Ascending aorta (tissue), 2 donors: Measurements from ENCODE around the gene ARHGAP15. TPM values are rescaled to one million over a fixed set of nuclear protein-coding genes. Genes with fewer than 3 reads are reported as not detected.

ENCODE experiments used
- DNase-seq, 2 donors: peaks; one replicate each; pipeline ENCODE4 v3.0.0-alpha.2; 2019; ENCODE audit warnings: low spot score in 2 of 2
- H3K27ac ChIP-seq, 2 donors: fragments of 200-600 bp; sonication (generic); one replicate each; pipeline ENCODE4 v1.5.1; 2016 to 2017; ENCODE audit warnings: mild to moderate bottlenecking in 1 of 2
- H3K27me3 ChIP-seq: fragments of 200-600 bp; sonication (generic); one replicate; pipeline ENCODE4 v1.5.1; 2017
- H3K36me3 ChIP-seq, 2 donors: fragments of 200-600 bp; sonication (generic); one replicate each; pipeline ENCODE4 v1.5.1; 2016
- H3K4me1 ChIP-seq, 2 donors: fragments of 200-600 bp; sonication (generic); one replicate each; pipeline ENCODE4 v1.5.1; 2016 to 2017; ENCODE audit warnings: mild to moderate bottlenecking in 1 of 2
- H3K4me3 ChIP-seq, 2 donors: fragments of 200-600 bp; sonication (generic); one replicate each; pipeline ENCODE4 v1.5.1; 2016 to 2017; ENCODE audit warnings: mild to moderate bottlenecking in 1 of 2
- H3K9me3 ChIP-seq, 2 donors: fragments of 200-600 bp; sonication (generic); one replicate each; pipeline ENCODE4 v1.5.1; 2016
- intact Hi-C: fragments of 100-400 bp; cut with DNase I; formaldehyde crosslinking; loops from one replicate; pipeline ENCODE4 v1.15.1; 2023
- total RNA-seq: library from RNA; depleted of rRNA; stranded (reverse); fragments of >200 nt; gene quantifications from one replicate; pipeline ENCODE4 v1.1.0, GENCODE V29; 2016
- TF ChIP-seq, protein P1 (sequence below), 3 experiments: fragments of 200-600 bp in 2 of 3; fragments of 450-650 bp in 1 of 3; sonication (generic) in 2 of 3; IDR thresholded peaks; one replicate each; pipeline ENCODE4 v1.5.1; 2016 to 2019; ENCODE audit warnings: antibody characterized with exemption in 3 of 3, mild to moderate bottlenecking in 1 of 3, moderate library complexity in 1 of 3

ARHGAP15 gene
- total RNA-seq, 1 donor from 2014 or later = 1.4 TPM

DNA sequence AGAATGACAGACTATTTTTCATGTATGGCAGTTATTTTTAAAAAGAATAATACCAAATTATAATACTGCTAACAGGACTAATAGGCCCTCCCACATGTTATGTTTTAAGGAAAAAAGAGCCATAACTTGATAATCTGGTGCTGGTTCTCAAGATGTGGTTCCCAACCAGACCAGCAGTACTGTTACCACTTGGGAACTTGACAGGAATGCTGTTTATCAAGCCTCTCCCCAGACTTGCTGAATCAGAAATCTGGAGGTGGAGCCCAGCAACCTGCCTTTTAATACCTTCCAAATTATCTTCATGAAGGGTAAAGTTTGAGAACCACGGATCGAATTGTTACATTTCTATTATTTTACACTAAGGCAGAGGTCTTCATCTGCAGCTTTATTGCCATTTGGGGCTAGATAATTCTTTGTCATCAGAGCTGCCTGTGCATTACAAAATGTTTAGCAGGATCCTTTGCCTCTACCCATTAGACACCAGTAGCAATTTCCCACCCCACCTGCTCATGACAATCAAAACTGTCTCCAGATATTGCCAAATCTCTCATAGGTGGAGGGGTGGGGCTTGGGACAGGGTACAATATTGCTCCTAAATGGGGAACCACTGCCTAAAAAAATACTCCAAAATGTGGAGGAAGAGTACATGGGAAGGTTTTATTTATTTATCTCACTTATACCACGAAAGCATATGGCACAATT is 629.6 kb downstream of the ARHGAP15 start:
- H3K27ac ChIP-seq = no peak overlapping the region
- H3K27me3 ChIP-seq = no peaks in the 10 kb centered on the region
- H3K4me1 ChIP-seq = no peaks in the 10 kb centered on the region
- no peaks in the 10 kb centered on the region for H3K9me3 ChIP-seq
- DNase-seq = no peak
- H3K36me3 ChIP-seq = no peaks in the 10 kb centered on the region
- intact Hi-C loops = no loop called here
- TF ChIP-seq, protein P1, sequence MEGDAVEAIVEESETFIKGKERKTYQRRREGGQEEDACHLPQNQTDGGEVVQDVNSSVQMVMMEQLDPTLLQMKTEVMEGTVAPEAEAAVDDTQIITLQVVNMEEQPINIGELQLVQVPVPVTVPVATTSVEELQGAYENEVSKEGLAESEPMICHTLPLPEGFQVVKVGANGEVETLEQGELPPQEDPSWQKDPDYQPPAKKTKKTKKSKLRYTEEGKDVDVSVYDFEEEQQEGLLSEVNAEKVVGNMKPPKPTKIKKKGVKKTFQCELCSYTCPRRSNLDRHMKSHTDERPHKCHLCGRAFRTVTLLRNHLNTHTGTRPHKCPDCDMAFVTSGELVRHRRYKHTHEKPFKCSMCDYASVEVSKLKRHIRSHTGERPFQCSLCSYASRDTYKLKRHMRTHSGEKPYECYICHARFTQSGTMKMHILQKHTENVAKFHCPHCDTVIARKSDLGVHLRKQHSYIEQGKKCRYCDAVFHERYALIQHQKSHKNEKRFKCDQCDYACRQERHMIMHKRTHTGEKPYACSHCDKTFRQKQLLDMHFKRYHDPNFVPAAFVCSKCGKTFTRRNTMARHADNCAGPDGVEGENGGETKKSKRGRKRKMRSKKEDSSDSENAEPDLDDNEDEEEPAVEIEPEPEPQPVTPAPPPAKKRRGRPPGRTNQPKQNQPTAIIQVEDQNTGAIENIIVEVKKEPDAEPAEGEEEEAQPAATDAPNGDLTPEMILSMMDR (IDR thresholded peaks at IDR 0.05) = no peak
- H3K4me3 ChIP-seq = no peak overlapping the region

DNA sequence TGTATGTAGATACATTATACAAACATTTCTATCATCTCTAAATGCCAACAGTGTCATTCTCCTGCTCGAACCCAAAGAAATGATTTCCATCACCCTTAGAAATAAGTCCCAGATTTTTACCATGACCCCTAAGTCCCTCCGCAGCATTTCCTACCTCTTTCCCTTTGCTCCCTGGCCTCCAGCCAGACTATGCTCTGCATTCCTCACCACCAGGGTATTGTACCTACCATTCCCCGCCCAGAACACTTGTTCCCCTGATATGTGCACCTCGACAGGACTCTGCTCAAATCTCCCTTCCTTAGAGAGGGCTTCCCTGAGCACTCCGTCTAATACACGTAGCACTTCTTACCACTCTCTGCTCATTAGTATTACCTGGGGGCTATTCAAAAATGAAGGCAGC is 630.2 kb downstream of the ARHGAP15 start:
- no peak overlapping the region for H3K27ac ChIP-seq
- H3K36me3 ChIP-seq = no peaks in the 10 kb centered on the region
- H3K4me3 ChIP-seq = no peak overlapping the region

DNA sequence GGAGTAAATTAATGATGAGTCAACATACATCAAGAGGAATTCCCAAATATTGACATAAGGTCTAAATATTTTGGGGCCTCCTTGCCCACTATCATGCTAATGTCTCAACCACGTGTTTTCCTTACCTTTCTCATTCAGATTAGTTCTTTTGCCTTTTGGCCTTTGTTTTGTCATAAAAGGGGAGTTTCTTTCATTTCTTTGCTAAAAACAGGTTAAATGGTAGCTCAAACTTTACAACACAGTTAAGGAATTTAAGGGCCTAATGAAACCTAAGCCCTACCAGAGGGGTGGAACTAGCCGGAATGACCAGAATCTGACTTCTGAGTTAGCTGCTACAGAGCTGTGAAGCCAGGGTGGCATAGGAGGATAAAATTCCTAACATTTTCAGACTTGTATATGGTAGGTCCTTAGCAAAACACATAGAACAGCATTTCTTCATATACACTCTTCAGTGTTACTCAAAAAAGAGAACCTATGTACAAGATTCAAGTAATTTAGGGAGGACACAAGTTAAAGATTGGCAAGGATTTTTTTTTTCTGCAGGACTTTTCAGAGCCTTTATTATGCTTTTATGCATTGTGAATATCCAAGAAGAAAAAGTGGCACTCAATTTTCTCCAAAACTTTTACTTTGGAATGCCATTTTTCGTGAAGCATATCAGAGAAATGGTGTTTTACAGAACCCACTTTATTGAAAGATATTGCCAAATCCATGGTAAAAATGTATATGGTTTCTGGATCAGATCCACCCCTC is 633.1 kb downstream of the ARHGAP15 start:
- TF ChIP-seq, protein P1 (IDR thresholded peaks at IDR 0.05) = no peak
- Histone ChIP-seq H3K9me3 (no peaks in the 10 kb centered on the region), H3K36me3 (no peaks in the 10 kb centered on the region), H3K4me1 (no peaks in the 10 kb centered on the region), H3K27me3 (no peaks in the 10 kb centered on the region), H3K4me3 (no peak overlapping the region), H3K27ac (no peak overlapping the region)
- DNase-seq = no peak
- intact Hi-C loops = loop anchor here (5.0 kb wide), 1 partner anchor 1530 kb away; no protein-coding TSS in a partner anchor

More for the DNA sequence above, 630.2 kb downstream of the ARHGAP15 start:
- Histone ChIP-seq H3K4me1 (no peaks in the 10 kb centered on the region), H3K27me3 (no peaks in the 10 kb centered on the region), H3K9me3 (no peaks in the 10 kb centered on the region)
- DNase-seq = no peak
- intact Hi-C loops = no loop called here
- TF ChIP-seq, protein P1 (IDR thresholded peaks at IDR 0.05) = no peak

DNA sequence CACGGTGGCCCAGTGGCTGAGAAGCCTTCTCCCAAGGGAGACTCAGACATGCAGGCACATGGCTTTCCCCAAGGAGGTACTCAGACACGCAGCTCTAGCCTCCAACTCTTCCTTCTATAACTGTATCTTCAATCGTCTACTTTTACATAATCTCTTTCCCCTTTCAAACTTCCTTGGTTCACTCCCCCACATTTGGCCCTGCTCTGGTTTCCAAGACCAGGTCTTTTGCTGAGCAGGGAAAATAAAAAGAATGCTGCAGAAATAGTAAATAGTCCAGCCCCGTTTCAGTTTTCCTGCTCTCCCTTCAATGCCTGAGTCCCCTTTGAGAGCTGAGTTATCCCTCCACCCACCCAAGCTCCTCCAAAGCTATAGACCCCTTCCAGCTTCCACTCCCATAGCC is 635.0 kb downstream of the ARHGAP15 start:
- TF ChIP-seq, protein P1 (IDR thresholded peaks at IDR 0.05) = no peak
- no peaks in the 10 kb centered on the region for H3K36me3 ChIP-seq
- H3K9me3 ChIP-seq = no peaks in the 10 kb centered on the region
- intact Hi-C loops = loop anchor here (5.0 kb wide), 1 partner anchor 1528 kb away; no protein-coding TSS in a partner anchor
- no peak overlapping the region for H3K4me3 ChIP-seq
- no peaks in the 10 kb centered on the region for H3K27me3 ChIP-seq
- H3K4me1 ChIP-seq = no peaks in the 10 kb centered on the region
- H3K27ac ChIP-seq = no peak overlapping the region
- DNase-seq = no peak

DNA sequence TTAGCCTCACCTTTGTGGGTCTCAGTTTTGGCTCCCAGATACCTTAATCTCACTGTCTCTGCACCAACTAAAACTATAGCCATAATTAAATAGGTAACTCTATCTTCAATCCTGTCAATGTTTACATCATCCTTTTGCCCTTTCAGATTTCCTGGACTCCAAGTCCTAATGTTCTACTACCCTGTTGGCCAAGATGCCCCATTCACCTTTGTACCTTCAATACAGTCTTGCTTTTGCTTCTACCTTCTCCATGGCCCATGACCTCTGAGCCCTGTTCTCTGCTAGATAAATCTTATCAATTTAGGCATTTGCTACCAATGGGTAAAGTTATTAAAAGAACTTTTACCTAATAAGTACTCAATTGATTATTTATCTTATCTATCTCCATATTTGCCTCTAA is 635.5 kb downstream of the ARHGAP15 start:
- intact Hi-C loops = loop anchor here (5.0 kb wide), 1 partner anchor 1528 kb away; no protein-coding TSS in a partner anchor
- Histone ChIP-seq H3K9me3 (no peaks in the 10 kb centered on the region), H3K27ac (no peak overlapping the region), H3K36me3 (no peaks in the 10 kb centered on the region), H3K4me3 (no peak overlapping the region), H3K27me3 (no peaks in the 10 kb centered on the region), H3K4me1 (no peaks in the 10 kb centered on the region)
- TF ChIP-seq, protein P1 (IDR thresholded peaks at IDR 0.05) = no peak
- DNase-seq = no peak
